Upper lobe of right lung (tissue), 1 donor: Measurements from ENCODE around the gene NDRG3. TPM values are rescaled to one million over a fixed set of nuclear protein-coding genes. Genes with fewer than 3 reads are reported as not detected.
"Not testable (repeated sequence)": the region's sequence is repeated elsewhere in the genome, so short reads cannot be mapped to it uniquely, and the experiment has no call there.

ENCODE experiments used
- ATAC-seq: fragments of 200-7000 bp; cut with Tn5 transposase; one replicate; pipeline ENCODE4 v1.9.1; 2020; ENCODE audit warnings: mild to moderate bottlenecking, moderate library complexity
- DNase-seq: peaks from one replicate; pipeline ENCODE4 v3.0.0-alpha.2; 2020
- H3K27ac ChIP-seq: fragments of 200-600 bp; one replicate; pipeline ENCODE4 v1.8.0; 2022
- H3K27me3 ChIP-seq: fragments of 200-600 bp; one replicate; pipeline ENCODE4 v1.8.0; 2022; ENCODE audit warnings: mild to moderate bottlenecking
- H3K36me3 ChIP-seq: fragments of 200-600 bp; one replicate; pipeline ENCODE4 v1.8.0; 2022
- H3K4me1 ChIP-seq: fragments of 200-600 bp; one replicate; pipeline ENCODE4 v1.8.0; 2022
- H3K4me3 ChIP-seq: fragments of 200-600 bp; one replicate; pipeline ENCODE4 v1.8.0; 2022; ENCODE audit warnings: mild to moderate bottlenecking
- H3K9me3 ChIP-seq: fragments of 200-600 bp; one replicate; pipeline ENCODE4 v1.8.0; 2022
- intact Hi-C: fragments of 100-400 bp; cut with DNase I; formaldehyde crosslinking; loops from one replicate; pipeline ENCODE4 v1.11.0; 2022
- total RNA-seq: library from RNA; stranded (reverse); fragmentation: NEBNext Ultra II Directional; extraction: Animal tissue kit (Norgen Biotek cat#: 25700); gene quantifications from one replicate; pipeline ENCODE4 v1.2.1, GENCODE V29; 2021
- TF ChIP-seq, protein P1 (sequence below): fragments of 200-600 bp; IDR thresholded peaks from one replicate; pipeline ENCODE4 v1.8.0; 2022; ENCODE audit warnings: antibody characterized with exemption
- donor health status: DM: no; HTN: yes; CAD: no; lungs with severe emphysema.

The NDRG3 gene
- total RNA-seq, 1 donor from 2014 or later = 30.3 TPM

DNA sequence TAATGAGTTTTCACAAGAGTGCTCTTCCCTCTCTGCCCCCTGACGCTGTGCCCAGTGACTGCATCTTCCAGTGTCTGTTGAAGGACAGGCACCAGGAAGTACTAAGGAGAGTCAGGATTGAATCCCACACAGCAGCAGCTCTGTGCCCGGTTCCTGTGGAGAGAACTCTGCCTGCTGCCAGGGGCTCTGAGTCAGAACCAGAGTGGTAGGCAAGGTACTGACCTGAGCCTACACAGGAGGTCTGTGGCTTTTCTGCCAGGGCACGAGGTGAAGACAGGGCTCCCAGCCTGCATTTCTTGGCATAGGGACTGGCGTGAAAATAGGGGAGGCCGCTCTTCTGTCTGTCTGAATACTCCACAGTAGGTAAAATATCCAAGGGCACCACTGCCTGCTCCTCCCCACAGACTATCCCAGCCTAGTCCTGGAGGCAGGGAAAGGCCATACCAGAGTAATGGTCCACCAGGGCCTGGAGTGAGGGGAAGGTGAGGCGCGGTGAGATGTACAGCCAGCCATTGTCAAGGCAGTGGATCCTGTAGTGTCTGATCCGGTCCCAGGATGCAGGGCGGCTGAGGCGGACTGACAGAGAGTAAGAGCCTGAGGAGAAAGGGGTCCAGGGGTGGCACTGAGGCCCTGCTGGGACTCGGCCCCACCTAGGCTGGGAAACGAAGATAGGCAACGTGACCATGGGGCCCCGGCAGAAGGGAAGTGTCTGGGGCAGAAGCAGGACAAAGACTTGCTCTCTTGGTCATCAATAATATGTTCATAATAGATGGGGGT, 130.9 kb downstream of the NDRG3 start:
- H3K27ac ChIP-seq = no peak overlapping the region
- TF ChIP-seq, protein P1, sequence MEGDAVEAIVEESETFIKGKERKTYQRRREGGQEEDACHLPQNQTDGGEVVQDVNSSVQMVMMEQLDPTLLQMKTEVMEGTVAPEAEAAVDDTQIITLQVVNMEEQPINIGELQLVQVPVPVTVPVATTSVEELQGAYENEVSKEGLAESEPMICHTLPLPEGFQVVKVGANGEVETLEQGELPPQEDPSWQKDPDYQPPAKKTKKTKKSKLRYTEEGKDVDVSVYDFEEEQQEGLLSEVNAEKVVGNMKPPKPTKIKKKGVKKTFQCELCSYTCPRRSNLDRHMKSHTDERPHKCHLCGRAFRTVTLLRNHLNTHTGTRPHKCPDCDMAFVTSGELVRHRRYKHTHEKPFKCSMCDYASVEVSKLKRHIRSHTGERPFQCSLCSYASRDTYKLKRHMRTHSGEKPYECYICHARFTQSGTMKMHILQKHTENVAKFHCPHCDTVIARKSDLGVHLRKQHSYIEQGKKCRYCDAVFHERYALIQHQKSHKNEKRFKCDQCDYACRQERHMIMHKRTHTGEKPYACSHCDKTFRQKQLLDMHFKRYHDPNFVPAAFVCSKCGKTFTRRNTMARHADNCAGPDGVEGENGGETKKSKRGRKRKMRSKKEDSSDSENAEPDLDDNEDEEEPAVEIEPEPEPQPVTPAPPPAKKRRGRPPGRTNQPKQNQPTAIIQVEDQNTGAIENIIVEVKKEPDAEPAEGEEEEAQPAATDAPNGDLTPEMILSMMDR = no peak
- DNase-seq (no peak), ATAC-seq (no peak)
- no peak overlapping the region for H3K4me3 ChIP-seq
- peaks cover 48% of the 10 kb centered on the region for H3K36me3 ChIP-seq
- intact Hi-C loops = no loop called here
- no peaks in the 10 kb centered on the region for H3K27me3 ChIP-seq
- no peaks in the 10 kb centered on the region for H3K9me3 ChIP-seq
- H3K4me1 ChIP-seq = no peaks in the 10 kb centered on the region

DNA sequence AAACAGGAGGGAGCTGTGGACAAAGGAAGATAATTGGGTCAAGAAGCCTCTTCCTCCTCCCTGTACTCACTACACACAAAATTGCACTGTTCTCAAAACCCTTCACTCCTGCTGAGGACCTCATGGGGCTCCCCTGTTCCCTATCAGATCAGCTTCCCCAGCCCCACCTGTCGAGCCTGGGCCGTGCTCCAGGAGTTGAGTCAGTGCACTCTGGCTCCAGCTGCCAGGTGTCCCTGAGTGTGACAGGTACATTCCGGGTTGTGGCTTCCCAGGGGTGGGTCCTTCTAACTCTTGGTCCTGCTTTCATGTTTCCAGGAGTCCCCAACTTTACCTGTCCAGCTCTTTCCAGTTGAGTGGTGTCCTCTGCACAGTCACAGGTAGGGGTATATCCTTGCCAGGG, 131.9 kb downstream of the NDRG3 start:
- Histone ChIP-seq H3K36me3 (peaks cover 57% of the 10 kb centered on the region), H3K4me1 (no peaks in the 10 kb centered on the region), H3K4me3 (no peak overlapping the region), H3K9me3 (no peaks in the 10 kb centered on the region), H3K27me3 (no peaks in the 10 kb centered on the region), H3K27ac (no peak overlapping the region)
- peak; percentile 69 for ATAC-seq
- intact Hi-C loops = no loop called here
- peak; percentile 72 for DNase-seq
- TF ChIP-seq, protein P1 = no peak

DNA sequence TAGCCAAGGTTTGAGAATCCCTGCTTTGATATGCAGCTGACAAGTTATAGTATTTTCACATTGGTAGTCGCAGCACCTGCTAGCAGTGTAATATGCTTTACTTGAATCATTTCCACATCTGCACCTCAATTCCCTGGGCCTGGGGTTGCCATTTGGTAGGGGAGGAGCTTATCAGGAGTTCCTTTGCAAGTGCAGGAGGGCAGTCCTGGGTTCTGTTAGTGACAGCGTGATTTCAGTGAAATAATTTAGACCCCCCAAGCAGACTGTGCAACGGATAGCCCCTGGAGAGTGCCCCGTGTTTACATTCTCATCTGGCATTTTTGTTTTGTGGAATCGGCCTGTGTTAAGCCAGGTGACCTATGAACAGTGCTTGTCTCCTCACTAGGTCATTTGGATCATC, 134.3 kb downstream of the NDRG3 start:
- intact Hi-C loops = no loop called here
- no peak for DNase-seq
- H3K36me3 ChIP-seq = peaks cover 70% of the 10 kb centered on the region
- H3K9me3 ChIP-seq = no peaks in the 10 kb centered on the region
- peaks cover 13% of the 10 kb centered on the region for H3K4me1 ChIP-seq
- H3K4me3 ChIP-seq = no peak overlapping the region
- H3K27ac ChIP-seq = no peak overlapping the region
- ATAC-seq = no peak
- TF ChIP-seq, protein P1 = no peak
- H3K27me3 ChIP-seq = no peaks in the 10 kb centered on the region

DNA sequence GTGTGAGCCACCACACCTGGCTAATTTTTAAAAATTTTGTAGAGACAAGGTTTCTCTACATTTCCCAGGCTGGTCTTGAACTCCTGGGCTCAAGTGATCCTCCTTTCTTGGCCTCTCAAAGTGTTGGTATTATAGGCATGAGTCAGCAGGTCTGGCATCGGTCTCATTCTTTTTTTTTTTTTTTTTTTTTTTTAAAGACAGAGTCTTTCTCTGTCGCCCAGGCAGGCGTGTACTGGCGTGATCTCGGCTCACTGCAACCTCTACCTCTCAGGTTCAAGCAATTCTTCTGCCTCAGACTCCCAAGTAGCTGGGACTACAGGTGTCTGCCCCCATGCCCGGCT, 137.5 kb downstream of the NDRG3 start:
- not testable (repeated sequence) for H3K27ac ChIP-seq
- H3K36me3 ChIP-seq = peaks cover 56% of the 10 kb centered on the region

DNA sequence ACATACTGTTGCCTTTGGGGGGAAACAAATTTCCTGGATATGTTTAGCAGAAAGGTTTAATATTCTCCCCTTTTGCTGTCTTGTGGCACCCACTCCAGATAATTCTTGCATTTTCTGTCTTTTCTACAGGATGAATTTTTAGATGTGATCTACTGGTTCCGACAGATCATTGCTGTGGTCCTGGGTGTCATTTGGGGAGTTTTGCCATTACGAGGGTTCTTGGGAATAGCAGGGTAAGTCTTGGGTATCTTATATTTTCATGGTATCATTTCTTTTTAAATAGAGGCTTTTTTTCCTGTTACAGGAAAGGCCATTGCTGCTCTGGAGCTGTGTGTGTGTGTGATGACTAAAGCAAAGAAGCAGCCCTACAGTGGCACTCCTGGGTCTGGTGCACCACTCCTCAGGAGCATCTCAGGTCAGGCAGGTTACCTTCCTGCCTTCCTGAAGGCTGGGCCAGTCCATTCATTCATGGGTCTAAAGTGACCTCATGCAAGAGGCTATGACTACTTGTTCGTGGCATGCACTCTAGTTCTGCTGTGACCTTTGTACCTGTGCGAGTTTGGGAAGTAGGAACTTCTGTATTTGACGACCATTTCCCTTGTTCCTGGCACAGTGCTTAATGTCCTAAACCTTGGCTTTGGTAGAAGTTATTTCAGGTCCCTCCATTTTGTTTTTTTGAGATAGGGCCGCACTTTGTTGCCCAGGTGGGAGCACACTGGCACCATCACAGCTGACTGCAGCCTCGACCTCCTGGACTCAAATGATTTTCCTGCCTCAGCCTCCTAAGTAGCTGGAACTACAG, 138.1 kb downstream of the NDRG3 start:
- H3K36me3 ChIP-seq = peaks cover 50% of the 10 kb centered on the region
- peak overlapping the region; percentile 89 for H3K27ac ChIP-seq
- DNase-seq = no peak
- H3K4me1 ChIP-seq = peaks cover 23% of the 10 kb centered on the region
- H3K27me3 ChIP-seq = no peaks in the 10 kb centered on the region
- peak overlapping the region; percentile 91 for H3K4me3 ChIP-seq
- intact Hi-C loops = no loop called here
- TF ChIP-seq, protein P1 = no peak
- ATAC-seq = no peak
- H3K9me3 ChIP-seq = no peaks in the 10 kb centered on the region

More for the DNA sequence above, 137.5 kb downstream of the NDRG3 start:
- H3K4me3 ChIP-seq, ATAC-seq, H3K9me3 ChIP-seq, DNase-seq, intact Hi-C loops, H3K27me3 ChIP-seq: not testable (repeated sequence)
- H3K4me1 ChIP-seq = peaks cover 23% of the 10 kb centered on the region
